ENCODE data around the gene WDFY4. TPM values are rescaled to one million over a fixed set of nuclear protein-coding genes. Genes with fewer than 3 reads are reported as not detected.

Gene WDFY4
- total RNA-seq, 6 donors from 2014 or later: 10.1 to 48.9 (median 32.1) TPM

GRCh38 chr10:49008505-49009198 lies 324.0 kb downstream of the WDFY4 start:
- no peaks in the 10 kb centered on the region for H3K9me3 ChIP-seq
- WGBS, 2 donors: 74 to 83% methylated on average over 12 of the region's 13 CpGs
- H3K4me3 ChIP-seq: no peak overlapping the region
- peaks cover 0 to 7% (median 3%) of the 10 kb centered on the region in 4 donors for H3K4me1 ChIP-seq
- peak overlapping the region in 1 of 4 donors; percentile 11 for H3K27ac ChIP-seq
- peak in 1 of 2 donors; percentile 50 for DNase-seq
- no peaks in the 10 kb centered on the region for H3K27me3 ChIP-seq
- H3K36me3 ChIP-seq: no peaks in the 10 kb centered on the region
- ATAC-seq (ENCODE audit: low FRiP score in 2 of 2): peak; percentile 12 to 41
- no peak for TF ChIP-seq POLR2A (IDR thresholded peaks at IDR 0.05)
- TF ChIP-seq POLR2AphosphoS5 (IDR thresholded peaks at IDR 0.05): no peak
- no peak for TF ChIP-seq CTCF (IDR thresholded peaks at IDR 0.05)
- TF ChIP-seq EP300 (IDR thresholded peaks at IDR 0.05): no peak

GRCh38 chr10:49009199-49009979 lies 324.7 kb downstream of the WDFY4 start:
- Histone ChIP-seq H3K36me3 (no peaks in the 10 kb centered on the region), H3K9me3 (no peaks in the 10 kb centered on the region), H3K4me1 (peaks cover 0 to 10% (median 6%) of the 10 kb centered on the region in 4 donors), H3K27me3 (no peaks in the 10 kb centered on the region), H3K27ac (no peak overlapping the region), H3K4me3 (no peak overlapping the region)
- WGBS, 2 donors: 54 to 60% methylated on average over 8 of the region's 8 CpGs
- DNase-seq (no peak), ATAC-seq (ENCODE audit: low FRiP score in 2 of 2) (peak in 1 of 2 donors; percentile 5)
- TF ChIP-seq POLR2A (IDR thresholded peaks at IDR 0.05) (no peak), EP300 (IDR thresholded peaks at IDR 0.05) (no peak), POLR2AphosphoS5 (IDR thresholded peaks at IDR 0.05) (no peak), CTCF (IDR thresholded peaks at IDR 0.05) (no peak)

- DNase-seq: no peak
- H3K4me3 ChIP-seq: no peak overlapping the region
- H3K36me3 ChIP-seq: no peaks in the 10 kb centered on the region
- no peaks in the 10 kb centered on the region for H3K9me3 ChIP-seq
- peak in 1 of 2 donors; percentile 39 for ATAC-seq (ENCODE audit: low FRiP score in 2 of 2)
- TF ChIP-seq EP300 (IDR thresholded peaks at IDR 0.05) (no peak), CTCF (IDR thresholded peaks at IDR 0.05) (no peak), POLR2A (IDR thresholded peaks at IDR 0.05) (no peak), POLR2AphosphoS5 (IDR thresholded peaks at IDR 0.05) (no peak)
- WGBS, 2 donors: 58 to 64% methylated on average over 4 of the region's 4 CpGs
- H3K4me1 ChIP-seq: peaks cover 0 to 10% (median 6%) of the 10 kb centered on the region in 4 donors
- no peak overlapping the region for H3K27ac ChIP-seq
- H3K27me3 ChIP-seq: no peaks in the 10 kb centered on the region
Observed at GRCh38 chr10:49010295-49010694, 325.6 kb downstream of the WDFY4 start.

- Histone ChIP-seq H3K36me3 (no peaks in the 10 kb centered on the region), H3K27me3 (no peaks in the 10 kb centered on the region), H3K27ac (no peak overlapping the region), H3K9me3 (no peaks in the 10 kb centered on the region), H3K4me3 (no peak overlapping the region), H3K4me1 (peaks cover 0 to 10% (median 6%) of the 10 kb centered on the region in 4 donors)
- WGBS, 2 donors: 38 to 56% methylated on average over 4 of the region's 4 CpGs
- TF ChIP-seq POLR2AphosphoS5 (IDR thresholded peaks at IDR 0.05) (no peak), POLR2A (IDR thresholded peaks at IDR 0.05) (no peak), CTCF (IDR thresholded peaks at IDR 0.05) (no peak), EP300 (IDR thresholded peaks at IDR 0.05) (no peak)
- DNase-seq (no peak), ATAC-seq (ENCODE audit: low FRiP score in 2 of 2) (no peak)
Observed at GRCh38 chr10:49010865-49011264, 326.2 kb downstream of the WDFY4 start.
